HG03159 (cell line): ENCODE measurements around the gene ETS2.
A peak's percentile ranks its signal among the peaks of the same experiment; 100 is the strongest.

Experiments
- ATAC-seq: cut with Tn5 transposase; IDR thresholded peaks from one replicate; pipeline ENCODE4 v1.9.1; 2021; ENCODE audit warnings: mild to moderate bottlenecking, moderate library complexity; ENCODE audit not compliant: unreplicated experiment

Gene ETS2

GRCh38 chr21:38777015-38777414, 28.7 kb upstream of the ETS2 start:
- no peak for ATAC-seq

- ATAC-seq, result no peak
Measured at GRCh38 chr21:38777531-38777930, 28.2 kb upstream of the ETS2 start.

GRCh38 chr21:38780879-38781278, 24.9 kb upstream of the ETS2 start:
- ATAC-seq, result peak; percentile 77

GRCh38 chr21:38784458-38785266, 21.1 kb upstream of the ETS2 start:
- ATAC-seq, result no peak

GRCh38 chr21:38785483-38785882, 20.2 kb upstream of the ETS2 start:
- no peak for ATAC-seq

GRCh38 chr21:38787016-38787415, 18.7 kb upstream of the ETS2 start:
- ATAC-seq, result no peak

- ATAC-seq, result no peak
Measured at GRCh38 chr21:38787461-38788274, 18.1 kb upstream of the ETS2 start.

GRCh38 chr21:38788275-38788905, 17.3 kb upstream of the ETS2 start:
- ATAC-seq, result no peak

- no peak for ATAC-seq
Measured at GRCh38 chr21:38789275-38789674, 16.5 kb upstream of the ETS2 start.

GRCh38 chr21:38790059-38790458, 15.7 kb upstream of the ETS2 start:
- no peak for ATAC-seq

GRCh38 chr21:38790961-38791360, 14.8 kb upstream of the ETS2 start:
- ATAC-seq, result no peak

GRCh38 chr21:38792676-38793459, 12.9 kb upstream of the ETS2 start:
- ATAC-seq, result no peak

GRCh38 chr21:38793926-38794713, 11.6 kb upstream of the ETS2 start:
- no peak for ATAC-seq

GRCh38 chr21:38794978-38795377, 10.8 kb upstream of the ETS2 start:
- no peak for ATAC-seq

GRCh38 chr21:38795475-38795874, 10.3 kb upstream of the ETS2 start:
- no peak for ATAC-seq

- ATAC-seq, result no peak
Measured at GRCh38 chr21:38796424-38796823, 9.3 kb upstream of the ETS2 start.

GRCh38 chr21:38797470-38797869, 8.3 kb upstream of the ETS2 start:
- ATAC-seq, result no peak

- ATAC-seq, result no peak
Measured at GRCh38 chr21:38798081-38798480, 7.6 kb upstream of the ETS2 start.

GRCh38 chr21:38798481-38798882, 7.2 kb upstream of the ETS2 start:
- ATAC-seq, result no peak
